MM.1S (cell line): ENCODE measurements around the gene UBE2R2.
"Not testable (repeated sequence)": the region's sequence is repeated elsewhere in the genome, so short reads cannot be mapped to it uniquely, and the experiment has no call there.

Experiments used
- EZH2 ChIP-seq: fragments of 300-600 bp; sonication (generic); optimal IDR thresholded peaks from 2 replicates; pipeline ENCODE3; 2017; ENCODE audit warnings: low read depth, mild to moderate bottlenecking, antibody characterized with exemption, low read length, mixed read lengths
- EZH2phosphoT487 ChIP-seq: fragments of 300-600 bp; sonication (generic); IDR thresholded peaks from 2 replicates; pipeline ENCODE4 v1.6.1; 2018; ENCODE audit warnings: antibody characterized with exemption, low read length
- TF ChIP-seq, protein P1 (sequence below): fragments of 300-600 bp; sonication (generic); IDR thresholded peaks from 2 replicates; pipeline ENCODE4 v1.5.1; 2016; ENCODE audit warnings: antibody characterized with exemption, low read length, mixed read lengths

DNA sequence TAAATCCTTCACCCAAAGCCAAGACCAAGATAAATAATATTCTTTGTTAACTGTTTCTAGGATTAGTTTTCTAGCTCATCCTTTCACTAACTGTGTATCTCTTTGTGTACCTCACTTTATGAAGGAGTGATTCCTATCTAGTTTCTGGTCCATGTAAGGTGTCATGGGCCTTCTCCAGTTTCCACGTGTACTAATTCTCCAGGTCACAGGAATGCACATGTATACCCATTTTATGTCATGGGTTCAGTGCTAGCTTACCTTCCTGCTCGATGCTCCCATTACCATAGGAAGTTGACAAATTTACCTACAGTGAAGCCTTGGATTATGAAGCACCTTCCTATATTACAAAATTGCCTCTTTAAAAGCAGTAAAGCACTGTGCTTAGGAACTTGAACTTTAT is 27.5 kb upstream of the UBE2R2 start:
- not testable (repeated sequence) for TF ChIP-seq EZH2, EZH2phosphoT487
- TF ChIP-seq, protein P1, sequence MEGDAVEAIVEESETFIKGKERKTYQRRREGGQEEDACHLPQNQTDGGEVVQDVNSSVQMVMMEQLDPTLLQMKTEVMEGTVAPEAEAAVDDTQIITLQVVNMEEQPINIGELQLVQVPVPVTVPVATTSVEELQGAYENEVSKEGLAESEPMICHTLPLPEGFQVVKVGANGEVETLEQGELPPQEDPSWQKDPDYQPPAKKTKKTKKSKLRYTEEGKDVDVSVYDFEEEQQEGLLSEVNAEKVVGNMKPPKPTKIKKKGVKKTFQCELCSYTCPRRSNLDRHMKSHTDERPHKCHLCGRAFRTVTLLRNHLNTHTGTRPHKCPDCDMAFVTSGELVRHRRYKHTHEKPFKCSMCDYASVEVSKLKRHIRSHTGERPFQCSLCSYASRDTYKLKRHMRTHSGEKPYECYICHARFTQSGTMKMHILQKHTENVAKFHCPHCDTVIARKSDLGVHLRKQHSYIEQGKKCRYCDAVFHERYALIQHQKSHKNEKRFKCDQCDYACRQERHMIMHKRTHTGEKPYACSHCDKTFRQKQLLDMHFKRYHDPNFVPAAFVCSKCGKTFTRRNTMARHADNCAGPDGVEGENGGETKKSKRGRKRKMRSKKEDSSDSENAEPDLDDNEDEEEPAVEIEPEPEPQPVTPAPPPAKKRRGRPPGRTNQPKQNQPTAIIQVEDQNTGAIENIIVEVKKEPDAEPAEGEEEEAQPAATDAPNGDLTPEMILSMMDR: not testable (repeated sequence)
